Stimulated activated CD8-positive, alpha-beta memory T cell treated with anti-CD3 and anti-CD28 coated beads, Interleukin-15, amount 100 ng/mL, for 24 hours (primary cell): ENCODE data around the gene THADA.

Experiments used
- DNase-seq: peaks from one replicate; pipeline ENCODE4 v3.0.0-alpha.2; 2020; ENCODE audit warnings: low read depth

The THADA gene

DNA sequence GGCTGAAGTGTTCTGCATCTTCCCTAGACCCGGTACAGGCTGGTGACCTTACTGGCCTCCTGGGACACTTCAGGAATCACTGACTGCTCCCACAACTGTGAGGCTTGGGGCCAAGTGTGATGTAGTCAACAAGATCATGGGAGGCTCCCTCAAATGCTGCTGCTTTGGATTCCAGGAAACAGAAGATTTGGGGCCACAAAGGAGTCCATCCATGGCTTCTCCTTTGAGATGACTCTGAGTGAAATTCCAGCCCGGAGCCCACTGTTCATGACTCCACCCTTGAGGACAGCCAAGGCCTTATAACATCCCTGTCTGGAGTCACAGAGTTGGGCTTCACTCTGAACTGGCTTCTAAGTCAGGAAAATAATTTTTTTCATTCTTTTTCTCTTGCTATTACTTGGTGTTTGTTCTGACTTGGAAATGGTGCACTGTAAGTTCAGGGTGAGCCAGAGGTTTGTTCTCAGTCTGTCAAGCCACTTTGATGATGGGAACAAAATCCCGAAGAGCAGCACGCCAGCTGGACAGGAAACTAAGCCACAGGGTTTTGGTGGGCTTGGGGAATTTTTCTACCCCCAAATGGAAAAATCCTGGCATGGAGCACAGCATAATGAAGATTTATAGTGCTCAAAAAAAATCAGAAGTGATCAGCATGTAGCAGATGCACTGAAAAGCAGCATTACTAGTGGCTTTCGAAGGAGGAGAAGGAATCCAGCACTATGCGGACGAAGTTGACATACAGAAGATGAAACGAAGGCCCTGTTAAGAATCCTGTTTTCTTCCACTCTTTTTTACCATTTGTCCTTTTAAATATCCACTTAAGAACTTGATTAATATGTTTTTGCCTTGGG, 271.4 kb downstream of the THADA start:
- no peak for DNase-seq

- DNase-seq: no peak
Observed at GRCh38 chr2:43323857-43324256, 272.0 kb downstream of the THADA start.

- DNase-seq: no peak
Observed at GRCh38 chr2:43321446-43321845, 274.4 kb downstream of the THADA start.

DNA sequence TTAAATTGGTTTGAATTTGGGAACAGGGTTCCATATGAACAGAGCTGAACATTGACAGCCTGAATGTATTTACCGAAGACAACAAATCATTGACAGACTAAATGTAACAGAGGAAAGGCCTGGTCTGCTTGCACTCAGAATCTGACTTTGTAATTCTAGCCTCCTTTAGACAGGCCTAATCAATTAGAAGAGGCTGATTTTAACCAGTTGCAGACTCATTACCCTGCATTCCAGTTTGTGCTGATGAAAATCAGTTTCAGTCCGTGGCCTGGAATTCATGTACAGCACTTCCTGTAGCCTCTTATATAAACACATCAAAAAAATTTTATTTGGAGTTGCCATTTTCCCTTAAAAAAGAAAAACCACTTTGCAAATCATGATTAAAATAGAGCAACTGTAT, 276.3 kb downstream of the THADA start:
- no peak for DNase-seq

DNA sequence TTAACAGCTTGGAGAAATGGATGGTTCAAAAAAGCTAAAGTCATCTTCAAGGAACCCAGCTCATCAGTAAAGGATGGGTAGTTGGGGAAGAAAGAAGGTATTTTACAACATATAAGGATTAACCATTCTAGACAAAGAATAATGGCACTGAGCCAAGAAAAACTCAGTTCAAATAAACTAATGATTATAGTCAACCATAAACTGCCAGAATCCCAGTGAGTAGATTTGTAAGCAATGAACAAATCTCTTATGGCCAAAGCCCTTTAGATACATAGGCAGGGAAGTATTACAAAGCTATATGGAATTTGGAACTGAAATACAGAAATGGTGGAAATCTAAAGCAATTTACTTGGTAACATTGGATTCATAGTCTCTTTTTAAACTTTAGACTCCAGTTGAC, 277.0 kb downstream of the THADA start:
- DNase-seq: no peak

GRCh38 chr2:43317680-43318079, 278.2 kb downstream of the THADA start:
- DNase-seq: no peak

GRCh38 chr2:43317194-43317593, 278.6 kb downstream of the THADA start:
- no peak for DNase-seq

- no peak for DNase-seq
Observed at GRCh38 chr2:43315482-43315881, 280.4 kb downstream of the THADA start.

DNA sequence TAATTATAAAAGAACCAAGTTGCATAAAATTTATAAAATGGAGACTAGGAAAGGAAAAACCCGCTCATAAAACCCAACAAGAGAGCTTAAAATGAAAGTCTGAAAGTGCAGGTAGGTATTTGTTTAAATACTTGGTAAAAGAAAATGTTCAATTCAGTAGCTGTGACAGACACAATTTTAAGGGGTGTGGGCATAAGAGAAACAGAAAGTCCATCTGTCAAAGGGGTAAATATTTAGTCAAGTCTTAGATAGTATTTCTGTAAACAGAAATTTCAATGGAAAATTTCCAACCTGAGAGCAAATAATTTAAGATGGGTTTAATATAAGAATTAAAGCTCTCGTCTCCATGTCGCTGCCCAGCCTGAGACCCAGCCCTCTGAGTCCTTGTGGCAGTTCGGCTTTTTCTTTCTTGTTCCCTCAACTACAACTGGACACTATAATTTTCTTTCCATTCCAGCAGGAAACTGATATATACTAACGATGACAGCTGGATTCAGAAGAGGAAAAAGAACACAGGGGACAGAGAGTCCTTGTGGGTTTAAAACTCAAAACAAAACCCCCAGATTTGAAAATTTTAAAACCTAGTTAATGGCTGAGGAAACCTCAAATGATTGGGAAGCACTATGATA, 281.4 kb downstream of the THADA start:
- no peak for DNase-seq

- no peak for DNase-seq
Observed at GRCh38 chr2:43313642-43314017, 282.2 kb downstream of the THADA start.

DNA sequence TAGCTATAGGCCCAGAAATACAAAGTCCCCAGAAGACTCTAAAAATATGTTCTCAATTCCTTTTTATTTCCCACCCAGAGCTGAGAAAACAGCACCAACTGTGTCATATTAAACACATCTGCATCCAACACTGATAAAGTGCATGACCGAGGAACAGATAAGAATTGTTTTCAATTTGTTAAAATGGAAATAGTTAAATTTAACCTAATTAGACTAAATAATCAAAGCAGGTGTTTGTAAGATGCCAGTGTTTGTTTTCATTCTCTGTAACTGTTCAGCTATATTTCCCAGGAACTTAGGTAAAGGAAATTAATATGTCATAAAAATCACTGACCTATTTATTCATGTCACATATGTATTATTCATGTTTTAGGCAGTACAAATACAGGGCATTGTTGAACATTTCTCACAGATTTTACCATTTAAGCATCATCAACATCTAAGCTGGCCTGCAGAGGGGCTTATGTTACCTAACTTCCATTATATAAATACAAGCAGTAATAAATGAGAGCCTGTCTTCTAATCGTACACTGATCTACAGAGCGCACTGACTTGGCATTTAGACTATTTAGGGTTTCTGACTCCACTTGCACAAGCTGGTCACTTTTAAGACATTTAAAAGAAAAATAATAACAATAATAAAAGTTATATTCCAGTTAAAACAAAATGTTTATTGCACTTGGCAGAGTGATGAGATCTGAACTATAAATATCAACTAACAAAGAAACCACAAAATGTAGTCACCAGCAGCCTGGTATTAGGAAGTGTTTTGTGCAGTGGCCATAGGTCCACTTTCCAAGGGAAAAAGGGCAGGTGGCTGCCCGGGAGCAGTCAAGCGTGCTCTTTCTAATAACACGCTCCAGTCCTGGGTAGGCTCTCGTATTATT, 282.8 kb downstream of the THADA start:
- no peak for DNase-seq

DNA sequence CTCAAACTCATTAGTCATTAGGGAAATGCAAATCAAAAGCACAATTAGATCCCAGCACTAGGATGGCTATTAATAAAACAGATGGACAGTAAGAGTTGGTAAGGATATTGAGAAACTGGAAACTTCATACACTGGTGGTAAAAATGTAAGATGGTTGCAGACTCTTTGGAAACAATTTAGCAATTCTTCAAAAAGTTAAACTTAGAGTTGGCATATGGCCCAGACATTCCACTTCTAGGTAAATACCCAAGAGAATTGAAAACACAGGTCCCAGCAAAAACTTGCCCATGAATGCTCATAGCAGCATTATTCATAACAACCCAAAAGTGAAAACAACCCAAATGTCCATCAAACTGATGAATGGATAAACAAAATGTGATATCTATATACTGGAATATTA, 284.6 kb downstream of the THADA start:
- DNase-seq: no peak

- no peak for DNase-seq
Observed at GRCh38 chr2:43309935-43310334, 285.9 kb downstream of the THADA start.

DNA sequence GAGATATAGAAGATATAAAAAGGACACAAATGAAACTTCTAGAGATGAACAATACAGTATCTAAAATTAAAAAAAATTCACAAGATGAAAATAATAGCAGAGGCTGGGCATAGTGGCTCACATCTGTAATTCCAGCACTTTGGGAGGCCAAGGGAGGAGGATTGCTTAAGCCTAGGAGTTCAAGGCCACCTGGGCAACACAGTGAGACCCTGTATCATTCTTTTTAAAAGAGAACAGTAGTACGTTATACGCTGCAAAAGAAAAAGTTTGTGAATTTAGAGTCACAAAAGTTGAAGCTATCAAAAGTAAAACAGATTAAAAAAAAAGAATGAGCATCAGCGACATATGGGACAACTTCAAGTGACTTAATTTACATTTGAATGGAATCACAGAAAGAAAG, 287.9 kb downstream of the THADA start:
- DNase-seq: no peak

- no peak for DNase-seq
Observed at GRCh38 chr2:43307046-43307445, 288.8 kb downstream of the THADA start.

DNA sequence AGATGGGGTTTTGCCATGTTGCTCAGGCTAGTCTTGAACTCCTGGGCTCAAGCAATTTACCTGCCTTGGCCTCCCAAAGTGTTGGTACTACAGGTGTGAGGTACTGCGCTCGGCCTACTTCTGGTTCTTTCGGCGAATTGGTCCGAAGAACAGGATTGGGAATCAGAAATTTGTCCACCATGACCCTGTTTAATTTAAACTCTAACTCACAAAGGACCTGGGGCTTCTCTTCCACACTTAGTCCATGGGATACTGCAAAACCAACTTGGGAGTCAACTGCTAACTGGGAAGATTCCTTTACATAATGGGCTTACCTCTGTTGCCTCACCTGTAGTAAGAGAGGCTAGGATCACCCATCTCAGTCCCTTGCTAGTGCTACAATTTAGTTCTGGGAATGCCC, 289.6 kb downstream of the THADA start:
- DNase-seq: no peak

- no peak for DNase-seq
Observed at GRCh38 chr2:43305517-43305916, 290.3 kb downstream of the THADA start.

GRCh38 chr2:43305012-43305411, 290.8 kb downstream of the THADA start:
- no peak for DNase-seq

GRCh38 chr2:43303889-43304288, 291.9 kb downstream of the THADA start:
- DNase-seq: no peak

- DNase-seq: no peak
Observed at GRCh38 chr2:43302961-43303494, 292.8 kb downstream of the THADA start.

GRCh38 chr2:43302182-43302960, 293.5 kb downstream of the THADA start:
- no peak for DNase-seq
